Ecto neural progenitor cell (in vitro differentiated cells): ENCODE data around the gene IL1F10.

Experiments used
- DNase-seq: peaks from one replicate; pipeline ENCODE4 v3.0.0-alpha.2; 2018; ENCODE audit warnings: low spot score

IL1F10 gene

GRCh38 chr2:113067681-113068080 lies at the start of gene IL1F10:
Gene IL1F10, plus strand, starts transcription at chr2:113067970. Its CDS starts 4,769 bp downstream, at chr2:113072739.
- no peak for DNase-seq

- no peak for DNase-seq
Observed at GRCh38 chr2:113018509-113018908, 49.3 kb upstream of the IL1F10 start.

- no peak for DNase-seq
Observed at GRCh38 chr2:113021312-113021711, 46.5 kb upstream of the IL1F10 start.

GRCh38 chr2:113024764-113025163 lies 43.0 kb upstream of the IL1F10 start:
- DNase-seq = no peak

GRCh38 chr2:113025737-113026136 lies 42.0 kb upstream of the IL1F10 start:
- no peak for DNase-seq

- DNase-seq = no peak
Observed at GRCh38 chr2:113027691-113028090, 40.1 kb upstream of the IL1F10 start.

GRCh38 chr2:113028112-113028511 lies 39.7 kb upstream of the IL1F10 start:
- no peak for DNase-seq

GRCh38 chr2:113032737-113033136 lies 35.0 kb upstream of the IL1F10 start:
- DNase-seq = no peak

GRCh38 chr2:113034016-113034415 lies 33.8 kb upstream of the IL1F10 start:
- no peak for DNase-seq

GRCh38 chr2:113036763-113037162 lies 31.0 kb upstream of the IL1F10 start:
- no peak for DNase-seq

- DNase-seq = no peak
Observed at GRCh38 chr2:113038291-113038690, 29.5 kb upstream of the IL1F10 start.

GRCh38 chr2:113039158-113039557 lies 28.6 kb upstream of the IL1F10 start:
- DNase-seq = no peak

GRCh38 chr2:113039719-113040118 lies 28.1 kb upstream of the IL1F10 start:
- DNase-seq = no peak

- DNase-seq = peak; percentile 17
Observed at GRCh38 chr2:113041871-113042270, 25.9 kb upstream of the IL1F10 start.

- DNase-seq = no peak
Observed at GRCh38 chr2:113046465-113046864, 21.3 kb upstream of the IL1F10 start.

GRCh38 chr2:113050921-113051895 lies 16.6 kb upstream of the IL1F10 start:
- no peak for DNase-seq

- DNase-seq = peak; percentile 8
Observed at GRCh38 chr2:113052396-113052917, 15.3 kb upstream of the IL1F10 start, which contains the start of gene IL36B. Gene IL36B, minus strand, starts transcription at chr2:113052867.

GRCh38 chr2:113053666-113054065 lies 14.1 kb upstream of the IL1F10 start:
- peak; percentile 0 for DNase-seq

GRCh38 chr2:113054066-113054465 lies 13.7 kb upstream of the IL1F10 start:
- DNase-seq = no peak

- DNase-seq = no peak
Observed at GRCh38 chr2:113056521-113056920, 11.2 kb upstream of the IL1F10 start.

GRCh38 chr2:113057117-113057516 lies 10.7 kb upstream of the IL1F10 start:
- no peak for DNase-seq

GRCh38 chr2:113058411-113058994 lies 9.3 kb upstream of the IL1F10 start:
- no peak for DNase-seq
